Natural killer cell (primary cell): Measurements from ENCODE around the gene INTS7. TPM values are rescaled to one million over a fixed set of nuclear protein-coding genes. Genes with fewer than 3 reads are reported as not detected.

ENCODE experiments used
- ATAC-seq, 3 donors: fragments of 150-1000 bp in 2 of 3; fragments of 200-7000 bp in 1 of 3; cut with Tn5 transposase; 1 replicate in 1 of 3; 2 replicates in 2 of 3; pipeline ENCODE4 v1.10.0; 2021; ENCODE audit warnings: mild to moderate bottlenecking in 2 of 3, moderate library complexity in 2 of 3
- DNase-seq, 2 donors: peaks; one replicate each; pipeline versions ENCODE4 v3.0.0 to v3.0.0-alpha.2; 2013 to 2021; ENCODE audit warnings: mixed read lengths in 1 of 2
- H3K27ac ChIP-seq: one replicate; pipeline ENCODE4 v1.5.1; 2013; ENCODE audit warnings: mild to moderate bottlenecking, low read length
- H3K27me3 ChIP-seq: one replicate; pipeline ENCODE4 v1.6.1; 2013; ENCODE audit warnings: low read length; ENCODE audit not compliant: control insufficient read depth, insufficient read depth
- H3K36me3 ChIP-seq: one replicate; pipeline ENCODE4 v1.6.1; 2013; ENCODE audit warnings: low read length; ENCODE audit not compliant: control insufficient read depth, insufficient read depth
- H3K4me1 ChIP-seq: one replicate; pipeline ENCODE4 v1.6.1; 2013; ENCODE audit warnings: low read length; ENCODE audit not compliant: control insufficient read depth, insufficient read depth
- H3K4me3 ChIP-seq: one replicate; pipeline ENCODE4 v1.5.1; 2013; ENCODE audit warnings: low read length
- H3K9me3 ChIP-seq: one replicate; pipeline ENCODE4 v1.6.1; 2013; ENCODE audit warnings: low read length; ENCODE audit not compliant: control insufficient read depth, insufficient read depth
- H3K27ac Mint-ChIP-seq, 2 donors: one replicate each; pipeline ENCODE4 v1.8.0; 2022; ENCODE audit warnings: mild to moderate bottlenecking in 2 of 2, mixed read lengths in 2 of 2, moderate library complexity in 1 of 2
- H3K27me3 Mint-ChIP-seq, 2 donors: one replicate each; pipeline ENCODE4 v1.8.0; 2022; ENCODE audit warnings: low read depth in 2 of 2, mixed read lengths in 2 of 2
- H3K36me3 Mint-ChIP-seq: one replicate; pipeline ENCODE4 v1.8.0; 2022; ENCODE audit warnings: mixed read lengths
- H3K4me1 Mint-ChIP-seq, 2 donors: one replicate each; pipeline ENCODE4 v1.8.0; 2022; ENCODE audit warnings: mixed read lengths in 2 of 2
- H3K4me3 Mint-ChIP-seq: one replicate; pipeline ENCODE4 v1.8.0; 2022; ENCODE audit warnings: mild to moderate bottlenecking, moderate library complexity, mixed read lengths
- H3K9me3 Mint-ChIP-seq, 2 donors: one replicate each; pipeline ENCODE4 v1.8.0; 2022; ENCODE audit warnings: mixed read lengths in 2 of 2
- WGBS: methylation state at CpG from one replicate; pipeline ENCODE4 v1.1.7; 2013; ENCODE audit warnings: missing lambda C conversion rate; ENCODE audit not compliant: insufficient coverage; 5-methylcytosine and 5-hydroxymethylcytosine counted together
- intact Hi-C: fragments of 100-400 bp; cut with micrococcal nuclease; formaldehyde crosslinking; loops from one replicate; pipeline ENCODE4 v1.14.2; 2022
- total RNA-seq, 4 donors: library from RNA; stranded (reverse); fragments of 120-200 nt in 1 of 4; gene quantifications; one replicate each; pipeline versions ENCODE4 v1.2.3 to v1.2.4, GENCODE V29; 2013 to 2022
- TF ChIP-seq, protein P1 (sequence below): fragments of 200-600 bp; IDR thresholded peaks from one replicate; pipeline ENCODE4 v1.8.0; 2022; ENCODE audit warnings: antibody characterized with exemption

INTS7 gene
- total RNA-seq, 3 donors from 2014 or later (not counting 1 experiment from before 2014, with no cell fraction given) = 10.0 to 20.3 (median 11.0) TPM

DNA sequence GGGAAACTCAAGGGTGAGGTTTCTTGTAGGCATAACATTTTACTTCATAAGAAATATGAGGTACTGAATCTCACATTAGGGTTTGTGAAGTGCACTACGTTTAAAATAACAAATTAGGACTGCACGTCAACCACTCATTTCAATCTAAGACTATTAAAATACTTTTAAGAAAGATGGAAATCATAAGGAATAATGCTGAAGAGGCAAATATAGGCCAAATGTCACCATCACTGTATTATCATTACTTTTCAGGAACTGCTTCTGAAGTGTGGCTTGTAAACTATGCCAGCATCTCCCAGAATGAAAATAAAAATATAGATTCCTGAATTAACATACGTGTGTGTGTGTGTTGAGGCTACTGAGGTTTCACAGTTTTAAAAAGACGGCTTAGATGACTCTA is 56.8 kb downstream of the INTS7 start:
- Mint-ChIP-seq H3K27me3 (no peaks in the 10 kb centered on the region), H3K4me1 (no peaks in the 10 kb centered on the region), H3K9me3 (no peaks in the 10 kb centered on the region), H3K4me3 (no peak overlapping the region), H3K36me3 (peaks cover 8% of the 10 kb centered on the region), H3K27ac (no peak overlapping the region)
- TF ChIP-seq, protein P1, sequence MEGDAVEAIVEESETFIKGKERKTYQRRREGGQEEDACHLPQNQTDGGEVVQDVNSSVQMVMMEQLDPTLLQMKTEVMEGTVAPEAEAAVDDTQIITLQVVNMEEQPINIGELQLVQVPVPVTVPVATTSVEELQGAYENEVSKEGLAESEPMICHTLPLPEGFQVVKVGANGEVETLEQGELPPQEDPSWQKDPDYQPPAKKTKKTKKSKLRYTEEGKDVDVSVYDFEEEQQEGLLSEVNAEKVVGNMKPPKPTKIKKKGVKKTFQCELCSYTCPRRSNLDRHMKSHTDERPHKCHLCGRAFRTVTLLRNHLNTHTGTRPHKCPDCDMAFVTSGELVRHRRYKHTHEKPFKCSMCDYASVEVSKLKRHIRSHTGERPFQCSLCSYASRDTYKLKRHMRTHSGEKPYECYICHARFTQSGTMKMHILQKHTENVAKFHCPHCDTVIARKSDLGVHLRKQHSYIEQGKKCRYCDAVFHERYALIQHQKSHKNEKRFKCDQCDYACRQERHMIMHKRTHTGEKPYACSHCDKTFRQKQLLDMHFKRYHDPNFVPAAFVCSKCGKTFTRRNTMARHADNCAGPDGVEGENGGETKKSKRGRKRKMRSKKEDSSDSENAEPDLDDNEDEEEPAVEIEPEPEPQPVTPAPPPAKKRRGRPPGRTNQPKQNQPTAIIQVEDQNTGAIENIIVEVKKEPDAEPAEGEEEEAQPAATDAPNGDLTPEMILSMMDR = no peak
- Histone ChIP-seq H3K4me3 (no peak overlapping the region), H3K36me3 (peaks cover 57% of the 10 kb centered on the region), H3K27me3 (no peaks in the 10 kb centered on the region), H3K4me1 (no peaks in the 10 kb centered on the region), H3K27ac (no peak overlapping the region), H3K9me3 (no peaks in the 10 kb centered on the region)
- WGBS = 100% methylated on average over 2 of the region's 4 CpGs
- intact Hi-C loops = no loop called here
- no peak for ATAC-seq
- DNase-seq = no peak

DNA sequence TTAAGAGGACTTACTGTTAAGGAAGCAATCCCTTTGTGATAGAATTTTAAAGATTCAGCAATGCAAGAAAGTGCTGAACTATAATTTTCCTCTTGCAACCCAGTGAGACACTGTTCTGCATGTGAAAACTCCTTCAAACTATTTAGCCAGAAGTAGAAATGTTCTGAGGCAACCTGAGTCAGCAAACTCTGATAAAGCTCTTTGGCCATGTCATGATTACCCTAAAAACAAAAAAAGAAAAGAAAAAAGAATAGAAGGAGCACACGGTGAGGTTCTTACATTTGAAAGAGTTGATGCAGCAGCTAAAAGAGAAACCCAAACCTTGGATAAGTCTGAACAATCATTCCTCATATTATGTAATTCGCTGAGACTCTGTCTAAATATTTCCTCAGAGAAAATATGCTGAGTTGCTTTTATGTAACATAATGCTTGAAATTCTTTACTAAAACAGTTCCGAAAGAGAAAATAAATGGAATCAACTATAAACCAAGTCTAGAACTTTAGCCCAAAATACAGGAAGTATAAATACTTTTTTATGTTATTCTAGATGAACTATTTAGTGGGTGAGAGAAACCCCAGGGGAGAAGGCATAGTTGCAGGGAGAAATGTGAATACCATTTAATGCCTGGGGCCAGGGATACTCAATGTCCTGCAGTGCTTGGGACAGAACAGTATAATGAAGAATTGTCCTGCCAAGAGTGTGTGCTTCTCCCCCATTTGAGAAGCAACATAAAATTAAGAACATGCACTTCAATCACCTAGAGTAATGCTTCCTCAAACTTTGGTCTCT is 60.0 kb downstream of the INTS7 start:
- Histone ChIP-seq H3K9me3 (no peaks in the 10 kb centered on the region), H3K4me1 (no peaks in the 10 kb centered on the region), H3K27me3 (no peaks in the 10 kb centered on the region), H3K4me3 (no peak overlapping the region), H3K27ac (no peak overlapping the region), H3K36me3 (peaks cover 39% of the 10 kb centered on the region)
- Mint-ChIP-seq H3K27ac (peak overlapping the region in 1 of 2 donors; percentile 19), H3K4me3 (no peak overlapping the region), H3K27me3 (no peaks in the 10 kb centered on the region), H3K4me1 (no peaks in the 10 kb centered on the region), H3K9me3 (no peaks in the 10 kb centered on the region), H3K36me3 (peaks cover 12% of the 10 kb centered on the region)
- no peak for ATAC-seq
- TF ChIP-seq, protein P1 = no peak
- WGBS = no CpG with 5 or more reads among the region's 3 CpGs
- intact Hi-C loops = no loop called here
- no peak for DNase-seq

DNA sequence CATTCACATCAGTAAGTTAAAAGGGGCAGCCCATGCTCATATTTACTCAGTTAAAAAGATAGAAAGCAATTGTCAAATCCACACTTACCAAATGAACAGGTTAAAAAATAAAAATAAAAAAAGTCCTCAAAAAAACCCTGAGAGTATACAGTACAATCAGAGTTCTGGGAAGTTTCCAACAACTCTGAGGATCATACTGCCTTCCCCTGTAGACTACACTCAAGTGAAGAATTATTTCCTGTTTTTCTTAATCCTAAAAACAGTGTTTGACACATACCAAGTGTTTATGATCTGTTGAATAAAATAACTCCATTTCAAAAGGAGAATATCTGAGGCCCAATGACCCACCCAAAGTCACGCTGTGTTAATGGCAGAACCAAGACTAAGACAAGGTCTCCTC is 61.8 kb downstream of the INTS7 start:
- Mint-ChIP-seq H3K27ac (no peak overlapping the region), H3K4me1 (no peaks in the 10 kb centered on the region), H3K36me3 (peaks cover 17% of the 10 kb centered on the region), H3K27me3 (no peaks in the 10 kb centered on the region), H3K9me3 (no peaks in the 10 kb centered on the region), H3K4me3 (no peak overlapping the region)
- Histone ChIP-seq H3K4me3 (no peak overlapping the region), H3K9me3 (no peaks in the 10 kb centered on the region), H3K27me3 (no peaks in the 10 kb centered on the region), H3K27ac (no peak overlapping the region), H3K4me1 (no peaks in the 10 kb centered on the region), H3K36me3 (peaks cover 26% of the 10 kb centered on the region)
- TF ChIP-seq, protein P1 = no peak
- intact Hi-C loops = no loop called here
- DNase-seq (no peak), ATAC-seq (no peak)
- 100% methylated on average over 1 of the region's 1 CpG for WGBS
